DOHH2 (cell line): ENCODE measurements around the gene PLCL1.

Experiments used
- EZH2phosphoT487 ChIP-seq: fragments of 200-600 bp; sonication (generic); IDR thresholded peaks from 2 replicates; pipeline ENCODE4 v1.6.1; 2017; ENCODE audit warnings: borderline replicate concordance, mild to moderate bottlenecking, antibody characterized with exemption, low read length, moderate library complexity, mixed read lengths
- TF ChIP-seq, protein P1 (sequence below): fragments of 200-600 bp; sonication (generic); IDR thresholded peaks from one replicate; pipeline ENCODE4 v1.5.1; 2014; ENCODE audit warnings: antibody characterized with exemption, mild to moderate bottlenecking, low read depth, low read length; ENCODE audit not compliant: poor library complexity, severe bottlenecking

DNA sequence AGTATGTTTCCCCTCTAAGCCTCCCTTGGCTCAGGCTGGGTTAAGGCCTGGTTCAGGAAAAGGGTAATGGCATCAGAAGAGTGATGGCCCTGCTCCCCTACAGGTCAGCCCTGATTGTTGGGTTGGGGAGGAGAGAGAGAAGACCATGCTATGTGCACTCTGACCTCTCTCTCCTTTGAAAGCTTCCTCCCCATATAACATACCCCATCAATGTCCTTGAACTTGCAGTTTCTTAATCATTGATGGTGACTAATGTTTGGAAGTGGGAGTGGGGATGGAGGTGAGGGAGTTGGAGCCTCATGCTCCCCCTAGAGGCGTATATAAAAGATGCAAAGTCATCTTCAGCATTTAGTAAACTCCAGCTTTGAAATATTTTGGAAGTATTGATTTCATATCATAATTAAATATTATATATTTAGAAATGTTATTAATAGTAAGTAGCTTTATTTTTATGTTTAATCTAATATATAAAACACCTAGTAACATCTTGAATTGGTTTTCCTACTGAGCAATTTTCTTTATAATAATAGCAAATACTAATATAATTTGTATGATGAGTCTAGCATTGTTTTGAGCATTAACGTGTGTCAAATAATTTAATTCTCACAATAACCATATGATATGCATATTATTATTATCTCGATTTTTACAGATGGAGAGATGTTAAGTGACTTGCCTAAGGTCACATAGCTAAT, 8.8 kb downstream of the PLCL1 start:
- TF ChIP-seq, protein P1, sequence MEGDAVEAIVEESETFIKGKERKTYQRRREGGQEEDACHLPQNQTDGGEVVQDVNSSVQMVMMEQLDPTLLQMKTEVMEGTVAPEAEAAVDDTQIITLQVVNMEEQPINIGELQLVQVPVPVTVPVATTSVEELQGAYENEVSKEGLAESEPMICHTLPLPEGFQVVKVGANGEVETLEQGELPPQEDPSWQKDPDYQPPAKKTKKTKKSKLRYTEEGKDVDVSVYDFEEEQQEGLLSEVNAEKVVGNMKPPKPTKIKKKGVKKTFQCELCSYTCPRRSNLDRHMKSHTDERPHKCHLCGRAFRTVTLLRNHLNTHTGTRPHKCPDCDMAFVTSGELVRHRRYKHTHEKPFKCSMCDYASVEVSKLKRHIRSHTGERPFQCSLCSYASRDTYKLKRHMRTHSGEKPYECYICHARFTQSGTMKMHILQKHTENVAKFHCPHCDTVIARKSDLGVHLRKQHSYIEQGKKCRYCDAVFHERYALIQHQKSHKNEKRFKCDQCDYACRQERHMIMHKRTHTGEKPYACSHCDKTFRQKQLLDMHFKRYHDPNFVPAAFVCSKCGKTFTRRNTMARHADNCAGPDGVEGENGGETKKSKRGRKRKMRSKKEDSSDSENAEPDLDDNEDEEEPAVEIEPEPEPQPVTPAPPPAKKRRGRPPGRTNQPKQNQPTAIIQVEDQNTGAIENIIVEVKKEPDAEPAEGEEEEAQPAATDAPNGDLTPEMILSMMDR, result peak; percentile 65
- no peak for TF ChIP-seq EZH2phosphoT487
